Measurements from ENCODE around the gene IPO4. TPM values are rescaled to one million over a fixed set of nuclear protein-coding genes. Genes with fewer than 3 reads are reported as not detected.
A peak's percentile ranks its signal among the peaks of the same experiment; 100 is the strongest.

IPO4 gene
- total and polyA plus RNA-seq, 2 of the 13 experiments (the other 11 are each of a cell fraction or from before 2014, with no cell fraction given), result 39.0 to 179 TPM

- TF ChIP-seq ZBTB33 (CRISPR knock-in tag; IDR thresholded peaks at IDR 0.05) (peak; percentile 4; the same call in 1 of the 2 replicates), CBFB (CRISPR knock-in tag; IDR thresholded peaks at IDR 0.05) (peak; percentile 95), NFATC3 (CRISPR knock-in tag; IDR thresholded peaks at IDR 0.05) (peak; percentile 98), FOXJ3 (CRISPR knock-in tag; IDR thresholded peaks at IDR 0.05; ENCODE audit: borderline replicate concordance) (peak; percentile 90), ZNF574 (CRISPR knock-in tag; IDR thresholded peaks at IDR 0.05) (peak; percentile 98), BCL6 (CRISPR knock-in tag; IDR thresholded peaks at IDR 0.05) (peak; percentile 64), ZNF761 (CRISPR knock-in tag; conservative IDR thresholded peaks at IDR 0.05) (peak; percentile 98), KAT7 (CRISPR knock-in tag; IDR thresholded peaks at IDR 0.05; ENCODE audit: borderline replicate concordance) (peak; percentile 92; the same call in 1 of the 2 replicates), ZBTB20 (CRISPR knock-in tag; IDR thresholded peaks at IDR 0.05; ENCODE audit: borderline replicate concordance, low read depth) (peak; percentile 91), POLR2AphosphoS5 (IDR thresholded peaks at IDR 0.05; ENCODE audit: low read depth, low read length) (peak; percentile 99), ZMYM3 (CRISPR knock-in tag; IDR thresholded peaks at IDR 0.05) (peak; percentile 30; the same call in 1 of the 2 replicates), EHMT2 (IDR thresholded peaks at IDR 0.05; ENCODE audit: borderline replicate concordance, low read depth, low read length) (no peak), ZNF691 (CRISPR knock-in tag; IDR thresholded peaks at IDR 0.05; ENCODE audit: borderline replicate concordance, low read depth) (peak; percentile 99), ZNF276 (CRISPR knock-in tag; IDR thresholded peaks at IDR 0.05; ENCODE audit: low read depth) (peak; percentile 96), ZNF20 (CRISPR knock-in tag; IDR thresholded peaks at IDR 0.05) (peak; percentile 3; the same call in 1 of the 2 replicates), KLF16 (CRISPR knock-in tag; IDR thresholded peaks at IDR 0.05) (peak; percentile 81 to 93), ZNF3 (CRISPR knock-in tag; IDR thresholded peaks at IDR 0.05) (peak; percentile 22; the same call in 1 of the 2 replicates), ZNF317 (CRISPR knock-in tag; IDR thresholded peaks at IDR 0.05) (peak; percentile 94), MXD4 (CRISPR knock-in tag; IDR thresholded peaks at IDR 0.05) (peak; percentile 98), NR2C2 (CRISPR knock-in tag; IDR thresholded peaks at IDR 0.05; ENCODE audit: borderline replicate concordance) (peak; percentile 93), ZNF354B (CRISPR knock-in tag; IDR thresholded peaks at IDR 0.05) (no peak), NR1H2 (CRISPR knock-in tag; IDR thresholded peaks at IDR 0.05; ENCODE audit: borderline replicate concordance, low read depth) (no peak)
Measured at GRCh38 chr14:24212924-24213865, 24.6 kb upstream of the IPO4 start, which contains the start of gene CHMP4A (continued).

Measured in HepG2 (cell line).